GM12878 (cell line): ENCODE results near the gene SRRM2. TPM values are rescaled to one million over a fixed set of nuclear protein-coding genes. Genes with fewer than 3 reads are reported as not detected.
A peak's percentile ranks its signal among the peaks of the same experiment; 100 is the strongest.

Experiments used
- ATAC-seq: fragments of 200-7000 bp; cut with Tn5 transposase; 3 replicates; pipeline ENCODE4 v1.9.1; 2020; ENCODE audit warnings: mild to moderate bottlenecking, moderate library complexity
- BruUV-seq: library from RNA; stranded (reverse); fragments of 400-500 nt; replicated peaks from 2 replicates; lab custom pipeline; 2021; lab: Mats Ljungman, UMichigan
- CTCF ChIA-PET: fragments of 300-600 bp; sonication (Branson Sonifier 250); formaldehyde crosslinking; extraction: SDS; loops from one replicate; lab custom pipeline; 2021; ENCODE audit warnings: inconsistent platforms; lab: Yijun Ruan, JAX
- POLR2A ChIA-PET: fragments of 350-600 bp; formaldehyde crosslinking; extraction: SDS; loops from one replicate; lab custom pipeline; 2021; ENCODE audit warnings: inconsistent platforms; lab: Charles Lee
- RAD21 ChIA-PET: fragments of 300-600 bp; sonication (Branson Sonifier 250); formaldehyde crosslinking; loops from one replicate; lab custom pipeline; 2023; ENCODE audit warnings: antibody characterized with exemption; ENCODE audit not compliant: unreplicated experiment; lab: Charles Lee
- SMC1A ChIA-PET: fragments of 300-600 bp; sonication (Branson Sonifier 250); formaldehyde crosslinking; loops from one replicate; lab custom pipeline; 2023; ENCODE audit not compliant: unreplicated experiment, uncharacterized antibody; lab: Charles Lee
- DNase-seq: peaks from one replicate; pipeline ENCODE4 v3.0.0-alpha.2; 2011; ENCODE audit warnings: low read depth, low spot score
- FAIRE-seq: peaks from 3 replicates; lab custom pipeline; 2011; peaks lifted over from hg19 to GRCh38; lab: Jason Lieb, UNC
- H2AFZ ChIP-seq: 2 replicates; pipeline ENCODE4 v1.6.0; 2011; ENCODE audit warnings: low read depth, low read length, control low read depth; ENCODE audit not compliant: control insufficient read depth
- H3K27ac ChIP-seq: 2 replicates; pipeline ENCODE4 v1.5.1; 2011; ENCODE audit warnings: control low read depth; ENCODE audit not compliant: control insufficient read depth, insufficient read depth
- H3K27me3 ChIP-seq, 2 experiments: replicated peaks in 1 of 2; 2 replicates each; pipeline versions ENCODE4 v1.6.0 to v1.6.1; 2011; ENCODE audit warnings: low read length in 1 of 2; ENCODE audit not compliant: control insufficient read depth in 2 of 2, insufficient read depth in 2 of 2
- H3K36me3 ChIP-seq, 2 experiments: 2 replicates each; pipeline ENCODE4 v1.5.1; 2011; ENCODE audit warnings: low read length in 1 of 2; ENCODE audit not compliant: control insufficient read depth in 2 of 2, insufficient read depth in 2 of 2
- H3K4me1 ChIP-seq: 2 replicates; pipeline ENCODE4 v1.6.1; 2011; ENCODE audit warnings: mild to moderate bottlenecking, low read length, moderate library complexity, mixed read lengths; ENCODE audit not compliant: control insufficient read depth, insufficient read depth
- H3K4me2 ChIP-seq: 2 replicates; pipeline ENCODE4 v1.6.0; 2011; ENCODE audit warnings: control low read depth; ENCODE audit not compliant: control insufficient read depth, insufficient read depth
- H3K4me3 ChIP-seq: fragments of 200-600 bp; sonication (generic); 2 replicates; pipeline ENCODE4 v1.5.1; 2016
- H3K79me2 ChIP-seq: 2 replicates; pipeline ENCODE4 v1.6.0; 2011; ENCODE audit warnings: low read length; ENCODE audit not compliant: control insufficient read depth, insufficient read depth
- H3K9ac ChIP-seq: 2 replicates; pipeline ENCODE4 v1.8.0; 2011; ENCODE audit warnings: low read length, control low read depth, mixed read lengths; ENCODE audit not compliant: control insufficient read depth, insufficient read depth
- H3K9me3 ChIP-seq: replicated peaks from 3 replicates; pipeline ENCODE4 v1.5.1; 2011; ENCODE audit warnings: mild to moderate bottlenecking, low read length; ENCODE audit not compliant: control insufficient read depth, insufficient read depth
- H4K20me1 ChIP-seq: 2 replicates; pipeline ENCODE4 v1.6.0; 2011; ENCODE audit not compliant: control insufficient read depth, insufficient read depth
- BACH1 ChIP-seq: fragments of 450-650 bp; IDR thresholded peaks from 2 replicates; pipeline ENCODE4 v1.6.1; 2017; ENCODE audit warnings: mild to moderate bottlenecking, borderline replicate concordance
- FOXK2 ChIP-seq: fragments of 450-650 bp; IDR thresholded peaks from 2 replicates; pipeline ENCODE4 v1.6.1; 2017; ENCODE audit warnings: mild to moderate bottlenecking, moderate library complexity
- MXI1 ChIP-seq: fragments of 150-350 bp; IDR thresholded peaks from 2 replicates; pipeline ENCODE4 v1.6.1; 2011; ENCODE audit warnings: low read depth, mild to moderate bottlenecking, inconsistent platforms, low read length, improper control_type of control experiment
- PML ChIP-seq: IDR thresholded peaks from 2 replicates; pipeline ENCODE4 v1.6.1; 2012; ENCODE audit warnings: low read length, inconsistent platforms
- POLR2A ChIP-seq: IDR thresholded peaks from 2 replicates; pipeline ENCODE4 v1.6.1; 2011; ENCODE audit warnings: low read depth, mild to moderate bottlenecking, low read length
- POLR2AphosphoS5 ChIP-seq: IDR thresholded peaks from 2 replicates; pipeline ENCODE4 v1.6.1; 2011; ENCODE audit warnings: mild to moderate bottlenecking, low read length, inconsistent platforms
- SMAD1 ChIP-seq: fragments of 450-650 bp; IDR thresholded peaks from 2 replicates; pipeline ENCODE4 v1.6.1; 2018; ENCODE audit warnings: mild to moderate bottlenecking, low read depth; ENCODE audit not compliant: partially characterized antibody
- SPI1 ChIP-seq: IDR thresholded peaks from 2 replicates; pipeline ENCODE4 v1.6.1; 2011; ENCODE audit warnings: low read depth, mild to moderate bottlenecking, low read length, moderate library complexity, borderline replicate concordance; ENCODE audit not compliant: insufficient read depth
- SREBF1 ChIP-seq: IDR thresholded peaks from 2 replicates; pipeline ENCODE4 v1.6.1; 2012; ENCODE audit warnings: mild to moderate bottlenecking, low read length
- ZNF24 ChIP-seq: fragments of 450-650 bp; IDR thresholded peaks from 2 replicates; pipeline ENCODE4 v1.6.1; 2017; ENCODE audit warnings: antibody characterized with exemption, mild to moderate bottlenecking
- WGBS: methylation state at CpG from one replicate; pipeline ENCODE4 v1.1.6; 2016; ENCODE audit warnings: low lambda C conversion rate; ENCODE audit not compliant: insufficient replicate concordance, insufficient coverage; ENCODE audit errors: missing lambda C conversion rate; 5-methylcytosine and 5-hydroxymethylcytosine counted together
- in situ Hi-C: fragments of 300-500 bp; cut with MboI; formaldehyde crosslinking; loops from 9 replicates; pipeline ENCODE4 v1.14.3; 2018; ENCODE audit warnings: mixed read lengths
- intact Hi-C: fragments of 100-400 bp; cut with micrococcal nuclease; formaldehyde crosslinking; loops from one replicate; pipeline ENCODE4 v1.14.2; 2022; ENCODE audit not compliant: unreplicated experiment
- polyA plus RNA-seq, 11 experiments: library from polyadenylated mRNA; depleted of rRNA in 4 of 11; unstranded in 6 of 11; stranded (reverse) in 5 of 11; fragments of >200 nt; fragmentation: Nextera tagmentation in 4 of 11; fragmentation: Illumina TruSeq in 1 of 11; extraction: Ambion mirVana in 4 of 11; extraction: Trizol in 1 of 11; gene quantifications; 1 replicate in 1 of 11; 2 replicates in 10 of 11; pipeline versions ENCODE4 v1.2.1 to v1.2.3, GENCODE V29; 2011 to 2016; ENCODE audit warnings: inconsistent platforms in 2 of 11, missing spikeins in 2 of 11, low read depth in 1 of 11
- total RNA-seq, 4 experiments: library from RNA; depleted of rRNA in 3 of 4; stranded (reverse); fragments of >200 nt in 3 of 4; fragmentation: Illumina TruSeq in 1 of 4; extraction: Trizol in 1 of 4; gene quantifications; 2 replicates each; pipeline versions ENCODE4 v1.2.1 to v1.2.3, GENCODE V29; 2013 to 2021
- TF ChIP-seq, protein P1 (sequence below): fragments of 450-650 bp; IDR thresholded peaks from 2 replicates; pipeline ENCODE4 v1.6.1; 2017; ENCODE audit warnings: low read depth, mild to moderate bottlenecking, moderate library complexity
- TF ChIP-seq, protein P2 (sequence below): IDR thresholded peaks from 2 replicates; pipeline ENCODE4 v1.6.1; 2012; ENCODE audit warnings: improper control_type of control experiment, low read depth, low read length; ENCODE audit not compliant: insufficient replicate concordance
- TF ChIP-seq, protein P3 (sequence below): fragments of 450-650 bp; conservative IDR thresholded peaks from 2 replicates; pipeline ENCODE4 v1.6.1; 2017; ENCODE audit warnings: mild to moderate bottlenecking, moderate library complexity

SRRM2 gene
- total and polyA plus RNA-seq, 10 of the 15 experiments (the other 5 are each of a cell fraction or from before 2014, with no cell fraction given) = 30.1 to 502 (median 196) TPM

DNA sequence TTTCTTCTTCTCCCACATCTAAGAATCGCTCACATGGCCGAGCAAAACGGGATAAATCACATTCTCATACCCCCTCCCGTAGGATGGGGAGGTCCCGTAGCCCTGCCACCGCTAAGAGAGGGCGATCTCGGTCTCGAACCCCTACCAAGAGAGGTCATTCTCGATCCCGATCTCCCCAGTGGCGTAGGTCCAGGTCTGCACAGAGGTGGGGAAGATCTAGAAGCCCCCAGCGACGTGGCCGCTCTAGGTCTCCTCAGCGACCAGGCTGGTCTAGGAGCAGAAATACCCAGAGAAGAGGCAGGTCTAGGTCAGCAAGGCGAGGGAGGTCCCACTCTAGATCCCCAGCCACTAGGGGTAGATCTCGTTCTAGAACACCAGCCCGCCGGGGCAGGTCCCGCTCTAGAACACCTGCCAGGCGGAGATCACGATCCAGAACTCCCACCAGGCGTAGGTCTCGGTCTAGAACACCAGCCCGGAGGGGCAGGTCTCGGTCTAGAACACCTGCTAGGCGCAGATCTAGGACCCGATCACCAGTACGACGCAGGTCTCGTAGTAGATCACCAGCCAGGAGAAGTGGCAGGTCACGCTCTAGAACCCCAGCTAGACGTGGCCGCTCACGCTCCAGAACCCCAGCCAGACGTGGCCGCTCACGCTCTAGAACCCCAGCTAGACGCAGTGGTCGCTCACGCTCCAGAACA is 9.6 kb downstream of the SRRM2 start:
- H3K36me3 ChIP-seq = peaks cover 68 to 86% of the 10 kb centered on the region in 2 experiments
- POLR2A ChIA-PET = no interaction called here
- SMC1A ChIA-PET = no interaction called here
- RAD21 ChIA-PET = no interaction called here
- peaks cover 5% of the 10 kb centered on the region for H4K20me1 ChIP-seq
- DNase-seq (no peak), FAIRE-seq (no peak), ATAC-seq (no peak)
- in situ Hi-C loops = no loop called here
- TF ChIP-seq, protein P1, sequence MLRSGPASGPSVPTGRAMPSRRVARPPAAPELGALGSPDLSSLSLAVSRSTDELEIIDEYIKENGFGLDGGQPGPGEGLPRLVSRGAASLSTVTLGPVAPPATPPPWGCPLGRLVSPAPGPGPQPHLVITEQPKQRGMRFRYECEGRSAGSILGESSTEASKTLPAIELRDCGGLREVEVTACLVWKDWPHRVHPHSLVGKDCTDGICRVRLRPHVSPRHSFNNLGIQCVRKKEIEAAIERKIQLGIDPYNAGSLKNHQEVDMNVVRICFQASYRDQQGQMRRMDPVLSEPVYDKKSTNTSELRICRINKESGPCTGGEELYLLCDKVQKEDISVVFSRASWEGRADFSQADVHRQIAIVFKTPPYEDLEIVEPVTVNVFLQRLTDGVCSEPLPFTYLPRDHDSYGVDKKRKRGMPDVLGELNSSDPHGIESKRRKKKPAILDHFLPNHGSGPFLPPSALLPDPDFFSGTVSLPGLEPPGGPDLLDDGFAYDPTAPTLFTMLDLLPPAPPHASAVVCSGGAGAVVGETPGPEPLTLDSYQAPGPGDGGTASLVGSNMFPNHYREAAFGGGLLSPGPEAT = no peak
- TF ChIP-seq, protein P2, sequence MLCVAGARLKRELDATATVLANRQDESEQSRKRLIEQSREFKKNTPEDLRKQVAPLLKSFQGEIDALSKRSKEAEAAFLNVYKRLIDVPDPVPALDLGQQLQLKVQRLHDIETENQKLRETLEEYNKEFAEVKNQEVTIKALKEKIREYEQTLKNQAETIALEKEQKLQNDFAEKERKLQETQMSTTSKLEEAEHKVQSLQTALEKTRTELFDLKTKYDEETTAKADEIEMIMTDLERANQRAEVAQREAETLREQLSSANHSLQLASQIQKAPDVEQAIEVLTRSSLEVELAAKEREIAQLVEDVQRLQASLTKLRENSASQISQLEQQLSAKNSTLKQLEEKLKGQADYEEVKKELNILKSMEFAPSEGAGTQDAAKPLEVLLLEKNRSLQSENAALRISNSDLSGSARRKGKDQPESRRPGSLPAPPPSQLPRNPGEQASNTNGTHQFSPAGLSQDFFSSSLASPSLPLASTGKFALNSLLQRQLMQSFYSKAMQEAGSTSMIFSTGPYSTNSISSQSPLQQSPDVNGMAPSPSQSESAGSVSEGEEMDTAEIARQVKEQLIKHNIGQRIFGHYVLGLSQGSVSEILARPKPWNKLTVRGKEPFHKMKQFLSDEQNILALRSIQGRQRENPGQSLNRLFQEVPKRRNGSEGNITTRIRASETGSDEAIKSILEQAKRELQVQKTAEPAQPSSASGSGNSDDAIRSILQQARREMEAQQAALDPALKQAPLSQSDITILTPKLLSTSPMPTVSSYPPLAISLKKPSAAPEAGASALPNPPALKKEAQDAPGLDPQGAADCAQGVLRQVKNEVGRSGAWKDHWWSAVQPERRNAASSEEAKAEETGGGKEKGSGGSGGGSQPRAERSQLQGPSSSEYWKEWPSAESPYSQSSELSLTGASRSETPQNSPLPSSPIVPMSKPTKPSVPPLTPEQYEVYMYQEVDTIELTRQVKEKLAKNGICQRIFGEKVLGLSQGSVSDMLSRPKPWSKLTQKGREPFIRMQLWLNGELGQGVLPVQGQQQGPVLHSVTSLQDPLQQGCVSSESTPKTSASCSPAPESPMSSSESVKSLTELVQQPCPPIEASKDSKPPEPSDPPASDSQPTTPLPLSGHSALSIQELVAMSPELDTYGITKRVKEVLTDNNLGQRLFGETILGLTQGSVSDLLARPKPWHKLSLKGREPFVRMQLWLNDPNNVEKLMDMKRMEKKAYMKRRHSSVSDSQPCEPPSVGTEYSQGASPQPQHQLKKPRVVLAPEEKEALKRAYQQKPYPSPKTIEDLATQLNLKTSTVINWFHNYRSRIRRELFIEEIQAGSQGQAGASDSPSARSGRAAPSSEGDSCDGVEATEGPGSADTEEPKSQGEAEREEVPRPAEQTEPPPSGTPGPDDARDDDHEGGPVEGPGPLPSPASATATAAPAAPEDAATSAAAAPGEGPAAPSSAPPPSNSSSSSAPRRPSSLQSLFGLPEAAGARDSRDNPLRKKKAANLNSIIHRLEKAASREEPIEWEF = no peak
- TF ChIP-seq POLR2A (peak; percentile 69; the same call in 1 of the 2 replicates), FOXK2 (no peak), MXI1 (no peak), BACH1 (no peak), SMAD1 (no peak), SPI1 (no peak), POLR2AphosphoS5 (peak; percentile 37), ZNF24 (no peak), SREBF1 (no peak), PML (no peak)
- TF ChIP-seq, protein P3, sequence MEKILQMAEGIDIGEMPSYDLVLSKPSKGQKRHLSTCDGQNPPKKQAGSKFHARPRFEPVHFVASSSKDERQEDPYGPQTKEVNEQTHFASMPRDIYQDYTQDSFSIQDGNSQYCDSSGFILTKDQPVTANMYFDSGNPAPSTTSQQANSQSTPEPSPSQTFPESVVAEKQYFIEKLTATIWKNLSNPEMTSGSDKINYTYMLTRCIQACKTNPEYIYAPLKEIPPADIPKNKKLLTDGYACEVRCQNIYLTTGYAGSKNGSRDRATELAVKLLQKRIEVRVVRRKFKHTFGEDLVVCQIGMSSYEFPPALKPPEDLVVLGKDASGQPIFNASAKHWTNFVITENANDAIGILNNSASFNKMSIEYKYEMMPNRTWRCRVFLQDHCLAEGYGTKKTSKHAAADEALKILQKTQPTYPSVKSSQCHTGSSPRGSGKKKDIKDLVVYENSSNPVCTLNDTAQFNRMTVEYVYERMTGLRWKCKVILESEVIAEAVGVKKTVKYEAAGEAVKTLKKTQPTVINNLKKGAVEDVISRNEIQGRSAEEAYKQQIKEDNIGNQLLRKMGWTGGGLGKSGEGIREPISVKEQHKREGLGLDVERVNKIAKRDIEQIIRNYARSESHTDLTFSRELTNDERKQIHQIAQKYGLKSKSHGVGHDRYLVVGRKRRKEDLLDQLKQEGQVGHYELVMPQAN = no peak
- no peak overlapping the region for H3K9ac ChIP-seq
- no peak overlapping the region for H3K4me2 ChIP-seq
- no peak overlapping the region for H3K4me3 ChIP-seq
- peaks cover 2% of the 10 kb centered on the region; the same call in 1 of the 3 replicates for H3K9me3 ChIP-seq
- CTCF ChIA-PET = no interaction called here
- no peak overlapping the region for H3K27ac ChIP-seq
- no peaks in the 10 kb centered on the region for H3K27me3 ChIP-seq
- H3K79me2 ChIP-seq = peaks cover 47% of the 10 kb centered on the region
- no peaks in the 10 kb centered on the region for H3K4me1 ChIP-seq
- H2AFZ ChIP-seq = no peak overlapping the region
- 99% methylated on average over 42 of the region's 42 CpGs for WGBS
- no TSS peak for BruUV-seq
- intact Hi-C loops = no loop called here
